ENCODE data around the gene TRIM38.

DNA sequence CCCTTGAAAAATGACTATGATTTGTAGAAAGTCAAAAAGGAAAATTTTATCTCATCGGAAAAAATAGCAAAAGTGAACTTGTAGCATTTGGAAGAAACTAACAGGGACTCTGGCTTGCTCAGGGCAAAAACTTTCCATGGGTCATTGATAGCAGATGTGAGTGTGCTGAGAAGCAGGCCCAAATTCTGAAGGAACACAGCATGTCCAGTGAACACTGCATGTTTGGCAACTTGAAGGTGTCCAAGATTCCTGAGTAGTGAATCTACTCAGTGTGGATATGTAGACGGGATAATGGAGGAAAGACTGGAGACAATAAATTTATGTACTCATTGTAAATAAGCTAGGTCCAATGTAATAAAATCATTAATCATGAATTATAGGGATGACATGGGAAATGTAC is 40.3 kb upstream of the TRIM38 start:
- no peak for TF ChIP-seq POLR2AphosphoS5 (IDR thresholded peaks at IDR 0.05; ENCODE audit: low read depth, low read length)
- TF ChIP-seq FOXP2 (optimal IDR thresholded peaks at IDR 0.05; ENCODE audit: borderline replicate concordance, extremely low read depth, extremely low read length, insufficient read depth) = no peak
- TF ChIP-seq, protein P1, sequence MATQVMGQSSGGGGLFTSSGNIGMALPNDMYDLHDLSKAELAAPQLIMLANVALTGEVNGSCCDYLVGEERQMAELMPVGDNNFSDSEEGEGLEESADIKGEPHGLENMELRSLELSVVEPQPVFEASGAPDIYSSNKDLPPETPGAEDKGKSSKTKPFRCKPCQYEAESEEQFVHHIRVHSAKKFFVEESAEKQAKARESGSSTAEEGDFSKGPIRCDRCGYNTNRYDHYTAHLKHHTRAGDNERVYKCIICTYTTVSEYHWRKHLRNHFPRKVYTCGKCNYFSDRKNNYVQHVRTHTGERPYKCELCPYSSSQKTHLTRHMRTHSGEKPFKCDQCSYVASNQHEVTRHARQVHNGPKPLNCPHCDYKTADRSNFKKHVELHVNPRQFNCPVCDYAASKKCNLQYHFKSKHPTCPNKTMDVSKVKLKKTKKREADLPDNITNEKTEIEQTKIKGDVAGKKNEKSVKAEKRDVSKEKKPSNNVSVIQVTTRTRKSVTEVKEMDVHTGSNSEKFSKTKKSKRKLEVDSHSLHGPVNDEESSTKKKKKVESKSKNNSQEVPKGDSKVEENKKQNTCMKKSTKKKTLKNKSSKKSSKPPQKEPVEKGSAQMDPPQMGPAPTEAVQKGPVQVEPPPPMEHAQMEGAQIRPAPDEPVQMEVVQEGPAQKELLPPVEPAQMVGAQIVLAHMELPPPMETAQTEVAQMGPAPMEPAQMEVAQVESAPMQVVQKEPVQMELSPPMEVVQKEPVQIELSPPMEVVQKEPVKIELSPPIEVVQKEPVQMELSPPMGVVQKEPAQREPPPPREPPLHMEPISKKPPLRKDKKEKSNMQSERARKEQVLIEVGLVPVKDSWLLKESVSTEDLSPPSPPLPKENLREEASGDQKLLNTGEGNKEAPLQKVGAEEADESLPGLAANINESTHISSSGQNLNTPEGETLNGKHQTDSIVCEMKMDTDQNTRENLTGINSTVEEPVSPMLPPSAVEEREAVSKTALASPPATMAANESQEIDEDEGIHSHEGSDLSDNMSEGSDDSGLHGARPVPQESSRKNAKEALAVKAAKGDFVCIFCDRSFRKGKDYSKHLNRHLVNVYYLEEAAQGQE (IDR thresholded peaks at IDR 0.05; ENCODE audit: insufficient read depth in 1 of 2, low read depth in 2 of 2, low read length in 2 of 2) = no peak

Measured in PFSK-1 (cell line).